Sigmoid colon (tissue), 7 donors: ENCODE measurements around the gene ZNF44. TPM values are rescaled to one million over a fixed set of nuclear protein-coding genes. Genes with fewer than 3 reads are reported as not detected.

Source experiments
- DNase-seq: peaks from one replicate; pipeline ENCODE4 v3.0.0-alpha.2; 2019
- H3K27ac ChIP-seq, 4 donors: fragments of 200-600 bp; sonication (generic); one replicate each; pipeline ENCODE4 v1.5.1; 2016 to 2019; ENCODE audit warnings: mild to moderate bottlenecking in 1 of 4
- H3K27me3 ChIP-seq, 3 donors: fragments of 200-600 bp; sonication (generic); one replicate each; pipeline ENCODE4 v1.5.1; 2019; ENCODE audit warnings: mild to moderate bottlenecking in 1 of 3
- H3K36me3 ChIP-seq, 4 donors: fragments of 200-600 bp; sonication (generic); one replicate each; pipeline ENCODE4 v1.5.1; 2016 to 2019
- H3K4me1 ChIP-seq, 4 donors: fragments of 200-600 bp; sonication (generic); one replicate each; pipeline ENCODE4 v1.5.1; 2017 to 2019
- H3K4me3 ChIP-seq, 4 donors: fragments of 200-600 bp; sonication (generic); one replicate each; pipeline ENCODE4 v1.5.1; 2017 to 2019; ENCODE audit warnings: mild to moderate bottlenecking in 2 of 4, moderate library complexity in 1 of 4
- H3K9me3 ChIP-seq, 4 donors: fragments of 200-600 bp in 3 of 4; sonication (generic) in 3 of 4; one replicate each; pipeline versions ENCODE4 v1.5.1 to v1.6.1; 2013 to 2019
- EP300 ChIP-seq, 4 donors: sonication (generic); formaldehyde crosslinking; IDR thresholded peaks; one replicate each; pipeline ENCODE4 v1.6.1; 2017; ENCODE audit warnings: antibody characterized with exemption in 4 of 4
- POLR2A ChIP-seq, 2 donors: fragments of 450-650 bp; IDR thresholded peaks; one replicate each; pipeline ENCODE4 v1.6.1; 2016; ENCODE audit warnings: antibody characterized with exemption in 2 of 2, mild to moderate bottlenecking in 2 of 2, moderate library complexity in 2 of 2
- POLR2AphosphoS5 ChIP-seq, 4 donors: sonication (generic); formaldehyde crosslinking; IDR thresholded peaks; one replicate each; pipeline ENCODE4 v1.6.1; 2017; ENCODE audit warnings: antibody characterized with exemption in 4 of 4
- WGBS, 2 donors: extraction: QIAGEN DNeasy Blood & Tissue Kit; methylation state at CpG; one replicate each; pipeline ENCODE4 v1.1.7; 2013; 5-methylcytosine and 5-hydroxymethylcytosine counted together
- intact Hi-C: fragments of 100-400 bp; cut with DNase I; formaldehyde crosslinking; loops from one replicate; pipeline ENCODE4 v1.15.1; 2023
- polyA plus RNA-seq, 3 donors: library from polyadenylated mRNA; stranded (reverse); fragments of 200-250 nt; gene quantifications; one replicate each; pipeline ENCODE4 v1.2.3, GENCODE V29; 2013
- total RNA-seq, 4 donors: library from RNA; depleted of rRNA; stranded (reverse); fragments of >200 nt; gene quantifications; one replicate each; pipeline ENCODE4 v1.1.0, GENCODE V29; 2016
- TF ChIP-seq, protein P1 (sequence below), 4 experiments: fragments of 450-650 bp in 3 of 4; fragments of 200-600 bp in 1 of 4; IDR thresholded peaks; one replicate each; pipeline ENCODE4 v1.5.1; 2016 to 2019; ENCODE audit warnings: antibody characterized with exemption in 4 of 4, mild to moderate bottlenecking in 3 of 4, moderate library complexity in 2 of 4
- donor health status: healthy with polysubstance abuse.
- donor health status: Bipolar disorder and iron deficiency.
- donor health status: healthy.

ZNF44 gene
- total and polyA plus RNA-seq, 7 donors: 6.4 to 16.3 (median 9.6) TPM

DNA sequence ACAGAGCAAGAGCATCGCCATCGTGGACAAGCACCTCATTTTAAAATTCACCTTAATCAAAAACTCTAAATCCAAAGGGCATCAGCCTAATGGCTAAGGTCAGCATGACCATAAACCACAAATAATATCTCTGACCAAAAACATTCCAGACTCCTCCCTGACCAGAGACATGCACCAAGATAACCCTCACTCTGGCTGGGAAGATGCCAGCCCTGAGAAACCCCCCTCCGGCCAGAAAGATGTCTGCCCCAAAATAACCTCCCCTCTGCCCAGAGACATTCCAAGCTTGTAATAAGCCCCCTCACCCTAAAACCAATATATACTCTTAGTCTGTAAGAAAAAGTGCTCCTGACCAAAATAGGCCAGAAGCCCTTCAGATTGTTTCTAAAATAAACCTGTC, 61.7 kb downstream of the ZNF44 start:
- Histone ChIP-seq H3K9me3 (no peaks in the 10 kb centered on the region), H3K27ac (no peak overlapping the region), H3K4me3 (no peak overlapping the region), H3K4me1 (no peaks in the 10 kb centered on the region), H3K36me3 (peaks cover 0 to 43% (median 5%) of the 10 kb centered on the region in 4 donors), H3K27me3 (no peaks in the 10 kb centered on the region)
- DNase-seq: no peak
- TF ChIP-seq POLR2AphosphoS5 (IDR thresholded peaks at IDR 0.05) (no peak), POLR2A (IDR thresholded peaks at IDR 0.05) (no peak), EP300 (IDR thresholded peaks at IDR 0.05) (no peak)
- TF ChIP-seq, protein P1, sequence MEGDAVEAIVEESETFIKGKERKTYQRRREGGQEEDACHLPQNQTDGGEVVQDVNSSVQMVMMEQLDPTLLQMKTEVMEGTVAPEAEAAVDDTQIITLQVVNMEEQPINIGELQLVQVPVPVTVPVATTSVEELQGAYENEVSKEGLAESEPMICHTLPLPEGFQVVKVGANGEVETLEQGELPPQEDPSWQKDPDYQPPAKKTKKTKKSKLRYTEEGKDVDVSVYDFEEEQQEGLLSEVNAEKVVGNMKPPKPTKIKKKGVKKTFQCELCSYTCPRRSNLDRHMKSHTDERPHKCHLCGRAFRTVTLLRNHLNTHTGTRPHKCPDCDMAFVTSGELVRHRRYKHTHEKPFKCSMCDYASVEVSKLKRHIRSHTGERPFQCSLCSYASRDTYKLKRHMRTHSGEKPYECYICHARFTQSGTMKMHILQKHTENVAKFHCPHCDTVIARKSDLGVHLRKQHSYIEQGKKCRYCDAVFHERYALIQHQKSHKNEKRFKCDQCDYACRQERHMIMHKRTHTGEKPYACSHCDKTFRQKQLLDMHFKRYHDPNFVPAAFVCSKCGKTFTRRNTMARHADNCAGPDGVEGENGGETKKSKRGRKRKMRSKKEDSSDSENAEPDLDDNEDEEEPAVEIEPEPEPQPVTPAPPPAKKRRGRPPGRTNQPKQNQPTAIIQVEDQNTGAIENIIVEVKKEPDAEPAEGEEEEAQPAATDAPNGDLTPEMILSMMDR (IDR thresholded peaks at IDR 0.05): no peak
- intact Hi-C loops: no loop called here
- 90 to 96% methylated on average over 3 of the region's 3 CpGs for WGBS, 2 donors

DNA sequence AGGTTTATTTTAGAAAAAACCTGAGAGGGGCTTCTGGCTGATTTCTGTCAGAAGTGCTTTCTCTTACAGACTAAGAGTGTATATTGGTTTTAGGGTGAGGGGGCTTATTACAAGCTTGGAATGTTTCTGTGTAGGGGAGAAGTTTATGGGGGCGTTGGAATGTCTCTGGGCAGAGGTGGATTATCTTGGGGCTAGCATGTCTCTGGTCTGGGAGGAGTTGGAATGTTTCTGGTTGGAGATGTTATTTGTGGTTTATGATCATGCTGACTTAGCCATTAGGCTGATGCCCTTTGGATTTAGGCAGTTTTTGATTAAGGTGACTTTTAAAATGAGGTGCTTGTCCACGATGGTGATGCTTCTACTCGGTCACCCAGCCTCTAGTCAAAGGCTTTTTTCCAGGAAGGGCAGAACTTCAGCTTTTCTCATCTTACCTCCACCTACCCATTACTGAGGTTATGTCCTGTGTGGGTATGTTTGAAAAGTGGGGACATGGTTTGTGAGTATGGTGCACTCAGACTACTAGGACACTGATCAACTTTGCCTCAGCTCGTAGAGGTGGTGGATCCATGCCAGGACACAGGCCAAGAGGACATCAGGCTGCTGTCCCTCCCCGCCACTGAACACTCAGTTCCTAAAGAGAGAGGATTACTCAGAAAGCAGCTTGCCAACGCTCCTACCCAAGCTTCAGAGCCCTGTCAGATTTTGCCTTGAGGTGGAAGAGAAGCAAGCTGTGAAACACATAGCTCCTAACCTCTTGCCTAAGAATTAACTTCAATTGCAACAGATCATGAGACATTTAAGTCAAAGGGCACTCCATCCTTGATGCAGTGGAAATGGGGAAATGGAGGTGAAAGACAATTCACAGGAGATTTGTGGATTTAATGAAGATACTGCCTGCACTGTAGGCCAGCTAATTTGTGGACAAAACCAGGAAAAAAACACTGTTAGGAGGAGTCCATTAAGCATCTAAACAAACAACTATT, 63.6 kb downstream of the ZNF44 start:
- TF ChIP-seq POLR2A (IDR thresholded peaks at IDR 0.05) (no peak), POLR2AphosphoS5 (IDR thresholded peaks at IDR 0.05) (no peak), EP300 (IDR thresholded peaks at IDR 0.05) (no peak)
- TF ChIP-seq, protein P1 (IDR thresholded peaks at IDR 0.05): no peak
- intact Hi-C loops: no loop called here
- DNase-seq: no peak
- Histone ChIP-seq H3K9me3 (no peaks in the 10 kb centered on the region), H3K27ac (no peak overlapping the region), H3K4me1 (no peaks in the 10 kb centered on the region), H3K27me3 (no peaks in the 10 kb centered on the region), H3K36me3 (peaks cover 0 to 41% (median 5%) of the 10 kb centered on the region in 4 donors), H3K4me3 (no peak overlapping the region)
- 93 to 95% methylated on average over 6 of the region's 6 CpGs for WGBS, 2 donors

DNA sequence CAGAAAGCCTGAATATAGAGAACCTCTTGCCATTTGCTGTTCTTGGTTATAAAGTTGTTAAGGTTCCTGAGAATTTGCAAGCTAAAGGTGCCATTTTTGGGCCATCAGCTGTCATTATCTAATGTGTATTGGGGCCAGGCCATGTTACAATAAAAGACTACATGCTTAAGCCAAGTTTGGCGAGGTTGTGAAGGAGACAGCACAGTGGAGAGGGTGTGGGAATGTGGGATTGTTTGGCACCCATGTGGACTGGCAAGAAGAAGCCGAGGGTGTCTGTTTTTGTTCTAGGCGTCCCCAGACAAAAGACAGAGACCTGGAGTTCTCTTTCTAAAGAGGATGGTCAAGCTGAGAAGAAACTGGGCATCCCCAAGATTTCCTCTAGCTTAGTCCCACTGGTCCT, 64.7 kb downstream of the ZNF44 start:
- intact Hi-C loops: no loop called here
- Histone ChIP-seq H3K27ac (no peak overlapping the region), H3K4me3 (no peak overlapping the region), H3K4me1 (no peaks in the 10 kb centered on the region), H3K9me3 (no peaks in the 10 kb centered on the region), H3K27me3 (no peaks in the 10 kb centered on the region), H3K36me3 (peaks cover 0 to 45% (median 5%) of the 10 kb centered on the region in 4 donors)
- no peak for TF ChIP-seq POLR2AphosphoS5 (IDR thresholded peaks at IDR 0.05)
- TF ChIP-seq, protein P1 (IDR thresholded peaks at IDR 0.05): no peak
- no peak for TF ChIP-seq EP300 (IDR thresholded peaks at IDR 0.05)
- TF ChIP-seq POLR2A (IDR thresholded peaks at IDR 0.05): no peak
- 91 to 94% methylated on average over 3 of the region's 3 CpGs for WGBS, 2 donors
- no peak for DNase-seq

DNA sequence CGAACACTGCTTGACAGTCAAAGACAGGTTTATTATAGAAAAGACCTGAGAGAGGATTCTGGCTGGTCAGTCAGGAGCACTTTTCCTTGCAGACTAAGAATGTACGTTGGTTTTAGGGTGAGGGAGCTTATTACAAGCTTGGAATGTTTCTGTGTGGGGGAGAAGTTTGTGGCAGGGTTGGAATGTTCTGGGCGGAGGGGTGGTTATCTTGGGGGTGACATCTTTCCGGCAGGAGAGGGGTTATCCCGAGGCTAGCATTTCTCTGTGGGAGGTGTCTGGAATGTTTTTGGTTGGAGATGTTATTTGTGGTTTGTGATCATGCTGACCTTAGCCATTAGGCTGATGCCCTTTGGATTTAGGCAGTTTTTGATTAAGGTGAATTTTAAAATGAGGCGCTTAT, 70.0 kb downstream of the ZNF44 start:
- Histone ChIP-seq H3K4me3 (no peak overlapping the region), H3K9me3 (no peaks in the 10 kb centered on the region), H3K27ac (no peak overlapping the region), H3K36me3 (peaks cover 0 to 22% (median under 1%) of the 10 kb centered on the region in 4 donors), H3K4me1 (no peaks in the 10 kb centered on the region), H3K27me3 (no peaks in the 10 kb centered on the region)
- 94 to 96% methylated on average over 6 of the region's 6 CpGs for WGBS, 2 donors
- intact Hi-C loops: no loop called here
- TF ChIP-seq, protein P1 (IDR thresholded peaks at IDR 0.05): no peak
- TF ChIP-seq POLR2AphosphoS5 (IDR thresholded peaks at IDR 0.05) (no peak), EP300 (IDR thresholded peaks at IDR 0.05) (no peak), POLR2A (IDR thresholded peaks at IDR 0.05) (no peak)
- no peak for DNase-seq
